IPS DF 19.7 (cell line): ENCODE results near the gene CCDC69.
"Not testable (repeated sequence)": the region's sequence is repeated elsewhere in the genome, so short reads cannot be mapped to it uniquely, and the experiment has no call there.

Source experiments
- DNase-seq: peaks from one replicate; pipeline ENCODE4 v3.0.0-alpha.2; 2013; ENCODE audit warnings: low read depth, low spot score

Gene CCDC69

GRCh38 chr5:151192626-151193025 lies 31.3 kb downstream of the CCDC69 start:
- no peak for DNase-seq

GRCh38 chr5:151191661-151192060 lies 32.2 kb downstream of the CCDC69 start:
- DNase-seq: no peak

GRCh38 chr5:151189151-151189550 lies 34.7 kb downstream of the CCDC69 start:
- DNase-seq: no peak

GRCh38 chr5:151186538-151186937 lies 37.4 kb downstream of the CCDC69 start:
- DNase-seq: no peak

GRCh38 chr5:151186052-151186451 lies 37.8 kb downstream of the CCDC69 start:
- DNase-seq: no peak

GRCh38 chr5:151184316-151185042 lies 39.4 kb downstream of the CCDC69 start:
- no peak for DNase-seq

GRCh38 chr5:151183456-151184245 lies 40.2 kb downstream of the CCDC69 start:
- no peak for DNase-seq

- no peak for DNase-seq
These were observed 40.9 kb downstream of the CCDC69 start for GRCh38 chr5:151182976-151183375.

GRCh38 chr5:151182524-151182900 lies 41.4 kb downstream of the CCDC69 start:
- DNase-seq: no peak

GRCh38 chr5:151181818-151182523 lies 41.9 kb downstream of the CCDC69 start:
- DNase-seq: no peak

GRCh38 chr5:151180291-151180690 lies 43.6 kb downstream of the CCDC69 start:
- DNase-seq: no peak

GRCh38 chr5:151179489-151179840 lies 44.4 kb downstream of the CCDC69 start:
- no peak for DNase-seq

GRCh38 chr5:151178777-151179488 lies 45.0 kb downstream of the CCDC69 start:
- DNase-seq: no peak

GRCh38 chr5:151178372-151178771 lies 45.5 kb downstream of the CCDC69 start:
- no peak for DNase-seq

GRCh38 chr5:151176268-151176667 lies 47.6 kb downstream of the CCDC69 start:
- not testable (repeated sequence) for DNase-seq

- no peak for DNase-seq
These were observed 49.2 kb downstream of the CCDC69 start for GRCh38 chr5:151174612-151175101.

- no peak for DNase-seq
These were observed 49.9 kb downstream of the CCDC69 start for GRCh38 chr5:151173711-151174611.

- DNase-seq: no peak
These were observed 52.4 kb downstream of the CCDC69 start for GRCh38 chr5:151171529-151171928.

- DNase-seq: no peak
These were observed 55.1 kb downstream of the CCDC69 start for GRCh38 chr5:151168602-151169344.

GRCh38 chr5:151167022-151167421 lies 56.9 kb downstream of the CCDC69 start:
- DNase-seq: no peak
